HG03565 (cell line): ENCODE data around the gene MICOS13.
A peak's percentile ranks its signal among the peaks of the same experiment; 100 is the strongest.
"Not testable (repeated sequence)": the region's sequence is repeated elsewhere in the genome, so short reads cannot be mapped to it uniquely, and the experiment has no call there.

Experiments used
- ATAC-seq: cut with Tn5 transposase; IDR thresholded peaks from one replicate; pipeline ENCODE4 v1.9.1; 2021; ENCODE audit warnings: mild to moderate bottlenecking, moderate library complexity; ENCODE audit not compliant: unreplicated experiment

MICOS13 gene

GRCh38 chr19:5700455-5701092 lies 20.3 kb upstream of the MICOS13 start:
- no peak for ATAC-seq

- ATAC-seq: no peak
Measured at GRCh38 chr19:5698635-5699422, 18.5 kb upstream of the MICOS13 start.

DNA sequence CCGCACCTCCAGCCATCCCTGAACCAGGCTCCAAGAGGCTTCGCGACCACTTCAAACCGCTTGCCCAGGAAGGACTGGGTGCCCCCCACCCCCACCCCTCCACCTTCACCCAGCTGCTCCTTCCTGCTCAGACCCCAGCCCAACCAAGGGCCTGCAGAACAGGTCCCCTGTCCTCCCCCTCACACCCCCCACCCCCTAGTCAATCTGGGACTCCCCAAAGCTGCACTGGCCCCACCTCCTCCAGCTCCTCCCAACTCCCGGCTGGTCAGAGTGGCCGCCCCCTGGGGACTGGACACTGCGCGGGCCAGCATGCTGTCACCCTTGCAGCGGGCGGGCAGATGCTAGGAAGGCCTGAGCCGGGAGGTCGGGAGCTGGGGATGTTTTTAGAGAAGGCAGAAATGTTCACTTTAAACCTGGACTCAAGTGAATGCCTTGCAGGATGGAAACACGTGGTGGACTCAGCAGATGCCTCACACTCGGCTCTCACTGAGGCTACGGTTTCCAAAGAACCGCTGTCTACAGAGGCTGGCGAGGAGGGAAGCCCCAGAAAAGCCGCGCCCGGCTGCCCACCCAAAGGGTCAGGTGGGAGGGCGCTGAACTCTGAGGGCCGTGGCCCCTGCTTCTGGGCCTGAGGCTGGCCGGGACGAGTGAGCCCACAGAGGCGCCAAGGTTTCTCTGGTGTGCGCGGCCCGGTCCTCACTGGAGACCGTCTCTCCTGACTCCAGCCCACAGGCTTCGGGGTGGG lies 17.7 kb upstream of the MICOS13 start:
- ATAC-seq: no peak

GRCh38 chr19:5697022-5697889 lies 16.9 kb upstream of the MICOS13 start:
- ATAC-seq: no peak

DNA sequence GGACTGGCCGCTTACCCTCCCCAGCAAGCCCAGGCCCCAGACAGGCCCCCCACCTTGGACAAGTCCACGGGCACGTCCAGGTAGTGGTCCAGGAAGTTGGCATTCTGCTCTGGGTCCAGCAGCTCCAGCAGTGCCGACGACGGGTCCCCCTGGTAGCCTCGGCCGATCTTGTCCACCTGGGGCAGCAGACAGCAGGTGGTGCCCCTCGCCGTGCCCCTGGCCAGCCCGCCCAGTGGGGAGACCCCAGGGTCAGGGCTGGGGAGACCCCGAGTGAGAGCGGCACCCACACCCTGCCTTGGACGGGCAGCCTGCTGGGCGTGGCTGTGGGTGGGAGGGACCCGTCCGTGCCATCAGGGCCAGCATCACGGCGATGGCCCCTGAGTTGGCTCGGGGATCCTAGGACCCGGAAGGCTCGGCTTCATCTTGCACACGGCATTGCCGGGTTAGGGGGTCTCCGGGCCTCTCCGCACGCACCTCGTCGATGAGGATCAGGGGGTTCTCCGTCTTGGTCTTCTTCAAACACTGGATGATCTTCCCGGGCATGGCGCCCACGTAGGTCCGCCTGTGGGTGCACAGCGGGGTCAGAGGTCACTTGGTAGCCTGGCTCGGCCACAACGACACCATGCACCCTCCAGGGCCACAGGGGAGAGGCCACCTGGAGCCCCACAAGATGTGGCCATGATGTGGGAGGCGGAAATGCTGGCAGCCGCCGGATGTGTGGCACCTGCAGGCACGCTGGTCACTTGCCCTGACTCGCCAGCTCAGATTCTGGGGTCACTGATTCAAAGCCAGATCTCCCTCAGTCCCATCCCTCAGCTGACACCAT lies 16.1 kb upstream of the MICOS13 start:
- no peak for ATAC-seq

DNA sequence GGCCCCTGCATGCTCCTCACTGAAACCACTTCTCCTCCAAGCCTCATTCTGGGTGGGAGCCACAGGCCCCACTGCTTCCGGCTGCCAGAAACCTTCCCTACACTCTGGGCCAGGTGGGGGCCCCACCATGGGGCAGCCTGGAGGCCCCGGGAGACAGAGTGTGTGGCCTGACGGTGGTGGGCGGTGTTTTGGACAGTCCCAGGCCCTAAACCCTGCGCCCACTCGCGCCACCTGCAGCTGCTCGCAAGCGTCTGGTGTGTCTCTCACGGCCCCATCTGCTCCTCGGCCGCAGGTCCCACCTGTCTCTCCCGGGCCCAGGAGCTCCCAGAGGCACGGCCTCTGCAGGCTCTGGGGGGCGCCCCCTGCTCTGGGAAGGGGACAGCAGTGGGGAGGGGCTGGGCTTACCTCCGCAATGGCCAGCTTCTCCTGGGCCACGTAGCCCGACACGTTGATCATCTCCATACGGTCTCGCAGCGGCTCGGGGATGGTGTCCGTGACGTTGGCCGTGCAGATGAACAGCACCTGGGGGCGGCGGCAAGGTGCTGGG lies 15.4 kb upstream of the MICOS13 start:
- ATAC-seq: no peak

DNA sequence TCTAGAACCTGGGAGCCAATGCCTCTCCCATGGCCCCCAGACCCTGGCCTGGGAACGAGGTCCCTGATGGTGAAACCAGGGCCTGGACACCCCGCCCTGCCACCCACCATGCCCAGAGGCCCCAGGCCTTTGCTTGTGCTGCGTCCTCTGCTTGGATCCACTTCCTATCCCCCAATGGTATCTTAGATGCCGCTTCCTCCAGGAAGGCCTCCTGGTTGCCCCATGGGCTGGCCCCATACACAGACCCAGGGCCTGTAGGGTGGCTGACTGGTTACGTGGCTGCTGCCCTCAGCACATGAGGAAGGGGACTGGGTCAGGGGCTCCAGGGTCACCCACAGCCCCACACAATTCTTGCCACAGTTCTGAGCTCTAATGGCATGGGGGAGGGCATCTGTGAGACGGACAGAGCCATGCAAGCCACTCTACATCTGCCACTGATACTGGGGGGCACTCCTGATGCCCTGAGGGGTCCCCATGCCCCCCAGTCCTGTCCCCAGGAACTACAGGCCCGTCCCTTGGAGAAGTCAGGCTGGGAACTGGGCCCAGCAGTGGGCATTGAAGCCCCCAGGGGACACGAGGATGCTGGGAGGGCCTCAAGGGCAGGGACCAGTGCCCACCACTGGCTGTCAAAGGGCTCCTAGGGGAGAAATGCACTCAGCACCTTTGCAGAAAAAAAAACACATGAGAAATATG lies 14.8 kb upstream of the MICOS13 start:
- ATAC-seq: no peak

DNA sequence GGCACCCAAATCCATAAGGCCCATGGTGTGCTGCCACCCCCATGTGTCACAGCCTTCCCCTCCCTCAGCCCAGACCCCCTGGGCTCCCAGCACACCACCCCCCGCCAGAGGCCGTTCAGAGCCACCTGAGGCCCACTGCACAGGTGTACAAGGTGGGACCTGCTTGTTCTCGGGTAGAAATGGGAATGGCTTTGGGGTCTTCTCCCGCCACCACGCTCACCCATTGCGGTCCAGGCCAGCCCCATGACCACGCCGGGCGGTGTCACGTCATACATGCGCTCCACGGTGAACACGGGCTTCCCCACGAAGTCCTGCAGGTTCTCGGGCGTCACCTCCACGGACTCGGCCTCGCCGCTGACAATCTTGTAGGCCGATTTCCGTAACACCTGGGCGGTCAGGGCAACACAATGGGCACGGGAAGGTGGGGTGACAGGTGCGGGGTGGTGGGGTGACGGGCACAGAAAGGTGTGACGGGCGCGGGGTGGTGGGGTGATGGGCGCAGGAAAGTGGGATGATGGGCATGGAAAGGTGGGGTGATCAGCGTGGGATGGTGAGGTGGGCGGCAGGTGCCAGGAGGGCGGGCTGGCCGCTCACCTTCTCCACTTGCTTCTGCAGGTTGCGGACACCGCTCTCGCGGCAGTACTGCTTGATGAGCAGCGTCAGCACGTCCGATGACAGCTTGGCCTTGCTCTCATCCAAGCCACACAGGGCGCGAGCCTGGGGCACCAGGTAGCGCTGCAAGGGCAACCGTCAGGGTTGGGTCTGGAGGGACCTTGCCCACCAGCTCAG lies 14.0 kb upstream of the MICOS13 start:
- no peak for ATAC-seq

GRCh38 chr19:5693195-5694166 lies 13.2 kb upstream of the MICOS13 start:
- no peak for ATAC-seq

GRCh38 chr19:5692723-5693194 lies 12.4 kb upstream of the MICOS13 start:
- ATAC-seq: no peak

- ATAC-seq: no peak
Measured at GRCh38 chr19:5691822-5692722, 11.8 kb upstream of the MICOS13 start.

DNA sequence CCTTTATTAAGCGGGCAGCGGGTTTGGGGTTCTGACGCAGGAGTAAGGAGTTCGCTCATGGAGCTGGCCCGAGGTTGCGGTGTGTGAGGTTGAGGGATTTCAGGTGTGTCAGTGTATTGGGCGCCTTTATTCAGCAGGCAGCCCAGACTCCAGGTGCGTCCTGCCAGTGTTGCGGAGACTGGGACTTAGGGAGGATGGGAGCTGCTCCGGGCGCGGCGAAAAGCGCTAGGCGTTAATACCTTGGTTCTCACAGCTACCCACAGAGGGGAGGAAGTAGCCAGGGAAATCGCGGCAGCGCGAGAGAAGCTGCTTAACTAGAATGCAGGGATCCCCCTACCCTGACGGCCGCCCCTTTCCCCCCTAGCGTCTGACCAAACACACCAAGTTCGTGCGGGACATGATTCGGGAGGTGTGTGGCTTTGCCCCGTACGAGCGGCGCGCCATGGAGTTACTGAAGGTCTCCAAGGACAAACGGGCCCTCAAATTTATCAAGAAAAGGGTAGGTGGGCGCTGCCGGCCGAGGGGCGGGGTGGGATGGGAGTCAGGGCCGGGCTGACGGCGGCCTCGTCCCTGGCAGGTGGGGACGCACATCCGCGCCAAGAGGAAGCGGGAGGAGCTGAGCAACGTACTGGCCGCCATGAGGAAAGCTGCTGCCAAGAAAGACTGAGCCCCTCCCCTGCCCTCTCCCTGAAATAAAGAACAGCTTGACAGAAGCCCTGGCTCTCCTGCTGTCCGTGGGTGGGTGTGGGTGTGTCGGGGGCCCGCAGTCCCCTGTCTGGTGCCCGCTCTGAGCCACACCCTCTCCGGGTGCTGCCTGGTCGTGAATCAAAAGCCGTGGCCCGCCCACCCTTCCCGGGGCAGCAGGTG lies 10.9 kb upstream of the MICOS13 start:
- no peak for ATAC-seq

- peak; percentile 41 for ATAC-seq
Measured at GRCh38 chr19:5690125-5690954, 10.0 kb upstream of the MICOS13 start, which contains the start of gene RPL36. Gene RPL36, plus strand, starts transcription at chr19:5690295. Its CDS starts 213 bp downstream, at chr19:5690508.

DNA sequence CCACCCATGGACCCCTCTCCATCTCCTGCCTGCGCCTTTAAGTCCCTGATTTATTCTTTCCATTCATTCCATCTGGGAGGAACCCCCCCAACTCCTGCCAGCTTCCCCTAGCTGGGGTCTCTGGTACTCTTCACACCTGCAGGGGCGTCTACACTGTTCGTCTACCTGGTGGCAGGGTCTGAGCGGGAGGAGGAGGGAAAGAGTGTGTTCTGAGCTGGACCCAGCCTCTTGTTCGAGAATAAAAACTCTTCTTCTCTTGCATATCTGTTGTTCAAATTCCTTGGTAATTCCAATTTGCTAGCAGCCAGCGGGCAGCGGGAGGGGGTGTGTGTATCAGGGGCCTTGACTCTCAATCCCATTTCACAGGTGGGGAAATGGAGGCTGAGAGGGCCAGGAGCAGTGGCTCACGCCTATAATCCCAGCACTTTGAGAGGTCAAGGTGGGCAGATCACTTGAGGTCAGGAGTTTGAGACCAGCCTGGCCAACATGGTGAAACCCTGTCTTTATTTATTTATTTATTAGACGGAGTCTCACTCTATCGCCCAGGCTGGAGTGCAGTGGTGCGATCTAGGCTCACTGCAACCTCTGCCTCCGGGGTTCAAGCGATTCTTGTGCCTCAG lies 8.1 kb upstream of the MICOS13 start:
- not testable (repeated sequence) for ATAC-seq
